Ureter (tissue), 1 donor: ENCODE data around the gene RABGAP1. TPM values are rescaled to one million over a fixed set of nuclear protein-coding genes. Genes with fewer than 3 reads are reported as not detected.

Experiments used
- DNase-seq: peaks from one replicate; pipeline ENCODE4 v3.0.0-alpha.2; 2020; ENCODE audit warnings: low spot score
- total RNA-seq: library from RNA; stranded (reverse); gene quantifications from one replicate; pipeline ENCODE4 v1.2.4, GENCODE V29; 2023
- donor health status: DM: yes; HTN: yes; CAD: no.

The RABGAP1 gene
- total RNA-seq, 1 donor from 2014 or later = 96.4 TPM

- DNase-seq = no peak
These were observed 68.1 kb downstream of the RABGAP1 start for GRCh38 chr9:123008909-123009308.

- DNase-seq = no peak
These were observed 70.6 kb downstream of the RABGAP1 start for GRCh38 chr9:123011380-123011779.

GRCh38 chr9:123011878-123012528 lies 71.2 kb downstream of the RABGAP1 start:
- no peak for DNase-seq

- no peak for DNase-seq
These were observed 75.8 kb downstream of the RABGAP1 start for GRCh38 chr9:123016631-123017030.

GRCh38 chr9:123020796-123021195 lies 80.0 kb downstream of the RABGAP1 start:
- DNase-seq = no peak

- DNase-seq = no peak
These were observed 85.6 kb downstream of the RABGAP1 start for GRCh38 chr9:123026425-123026824.

- DNase-seq = no peak
These were observed 86.7 kb downstream of the RABGAP1 start for GRCh38 chr9:123027517-123027916.

- no peak for DNase-seq
These were observed 87.3 kb downstream of the RABGAP1 start for GRCh38 chr9:123028136-123028535.

GRCh38 chr9:123028973-123029372 lies 88.2 kb downstream of the RABGAP1 start:
- DNase-seq = no peak

- no peak for DNase-seq
These were observed 91.1 kb downstream of the RABGAP1 start for GRCh38 chr9:123031963-123032362.

GRCh38 chr9:123033352-123033751 lies 92.5 kb downstream of the RABGAP1 start, which contains the start of gene GPR21:
GPR21 (plus strand) TSS chr9:123033667; CDS start chr9:123034567, 900 bp downstream.
- DNase-seq = no peak

GRCh38 chr9:123033864-123034601 lies 93.2 kb downstream of the RABGAP1 start:
- no peak for DNase-seq

- no peak for DNase-seq
These were observed 94.2 kb downstream of the RABGAP1 start for GRCh38 chr9:123034881-123035510.

- DNase-seq = no peak
These were observed 95.0 kb downstream of the RABGAP1 start for GRCh38 chr9:123035791-123036190.

GRCh38 chr9:123036893-123037545 lies 96.2 kb downstream of the RABGAP1 start:
- DNase-seq = no peak

- DNase-seq = no peak
These were observed 98.9 kb downstream of the RABGAP1 start for GRCh38 chr9:123039617-123040219.

GRCh38 chr9:123040801-123041200 lies 100.0 kb downstream of the RABGAP1 start:
- DNase-seq = no peak

GRCh38 chr9:123041489-123041888 lies 100.7 kb downstream of the RABGAP1 start:
- no peak for DNase-seq

- DNase-seq = no peak
These were observed 102.5 kb downstream of the RABGAP1 start for GRCh38 chr9:123043081-123043939.

- no peak for DNase-seq
These were observed 103.8 kb downstream of the RABGAP1 start for GRCh38 chr9:123044586-123044985.
